RPMI7951 (cell line): ENCODE measurements around the gene INHBB. TPM values are rescaled to one million over a fixed set of nuclear protein-coding genes. Genes with fewer than 3 reads are reported as not detected.

Experiments used
- DNase-seq: peaks from one replicate; pipeline ENCODE4 v3.0.0-alpha.2; 2012; ENCODE audit warnings: low read depth
- total RNA-seq: library from RNA; depleted of rRNA; stranded (reverse); fragments of >200 nt; shearing (Covaris generic); gene quantifications from 2 replicates; pipeline ENCODE4 v1.2.3, GENCODE V29; 2014; rRNA removed

The INHBB gene
- total RNA-seq, 1 experiment from 2014 or later: 0.24 TPM

- DNase-seq: no peak
Observed at GRCh38 chr2:120396013-120396860, 50.3 kb downstream of the INHBB start.

GRCh38 chr2:120396861-120397811 is 51.2 kb downstream of the INHBB start:
- DNase-seq: peak; percentile 89

GRCh38 chr2:120398051-120398995 is 52.4 kb downstream of the INHBB start:
- DNase-seq: peak; percentile 75

GRCh38 chr2:120398996-120399888 is 53.3 kb downstream of the INHBB start:
- peak; percentile 71 for DNase-seq

GRCh38 chr2:120399889-120400240 is 53.9 kb downstream of the INHBB start:
- DNase-seq: no peak

- DNase-seq: no peak
Observed at GRCh38 chr2:120400551-120400950, 54.6 kb downstream of the INHBB start.

Other genes starting within 250 kb of the INHBB start
- 34.5 and 36.4 TPM in 2 replicates for gene TMEM185B, start 122.7 kb upstream of the INHBB start, total RNA-seq
- gene RALB, start 93.3 kb upstream of the INHBB start, total RNA-seq: 88.4 and 107 TPM in 2 replicates